CD4-positive, alpha-beta T cell (primary cell): Measurements from ENCODE around the gene OBP2A. TPM values are rescaled to one million over a fixed set of nuclear protein-coding genes. Genes with fewer than 3 reads are reported as not detected.
A peak's percentile ranks its signal among the peaks of the same experiment; 100 is the strongest.

Experiments used
- ATAC-seq: fragments of 200-7000 bp; cut with Tn5 transposase; one replicate; pipeline ENCODE4 v1.10.0; 2022; ENCODE audit warnings: mild to moderate bottlenecking; ENCODE audit not compliant: poor library complexity
- CTCF ChIA-PET: fragments of 350-600 bp; sonication (Branson Sonifier 250); formaldehyde crosslinking; loops from one replicate; lab custom pipeline; 2021; ENCODE audit warnings: antibody characterized with exemption, inconsistent platforms; lab: Charles Lee
- POLR2A ChIA-PET: fragments of 350-600 bp; sonication (Branson Sonifier 250); formaldehyde crosslinking; loops from one replicate; lab custom pipeline; 2021; ENCODE audit warnings: antibody characterized with exemption, inconsistent platforms; lab: Charles Lee
- DNase-seq, 14 experiments: peaks; one replicate each; pipeline ENCODE4 v3.0.0-alpha.2; 2013 to 2020; ENCODE audit warnings: mixed read lengths in 2 of 14
- H3K27ac ChIP-seq, 2 donors: one replicate each; pipeline versions ENCODE4 v1.5.1 to v1.7.0; 2013; ENCODE audit warnings: low read length in 2 of 2, low read depth in 1 of 2, mild to moderate bottlenecking in 1 of 2
- H3K27me3 ChIP-seq, 2 experiments: 1 replicate in 1 of 2; 2 replicates in 1 of 2; pipeline versions ENCODE4 v1.6.1 to v1.7.0; 2013; ENCODE audit warnings: low read length in 2 of 2, control low read depth in 1 of 2, mild to moderate bottlenecking in 1 of 2, moderate library complexity in 1 of 2; ENCODE audit not compliant: insufficient read depth in 2 of 2, control insufficient read depth in 1 of 2
- H3K36me3 ChIP-seq: one replicate; pipeline ENCODE4 v1.6.1; 2013; ENCODE audit warnings: low read length, control low read depth; ENCODE audit not compliant: insufficient read depth
- H3K4me1 ChIP-seq: one replicate; pipeline ENCODE4 v1.6.1; 2013; ENCODE audit warnings: low read length, control low read depth; ENCODE audit not compliant: insufficient read depth
- H3K4me3 ChIP-seq: one replicate; pipeline ENCODE4 v1.5.1; 2013; ENCODE audit warnings: mild to moderate bottlenecking, low read length, moderate library complexity
- H3K9me3 ChIP-seq, 2 experiments: 1 replicate in 1 of 2; 2 replicates in 1 of 2; pipeline versions ENCODE4 v1.6.1 to v1.7.0; 2013; ENCODE audit warnings: low read length in 2 of 2, mild to moderate bottlenecking in 2 of 2, control low read depth in 1 of 2, moderate library complexity in 1 of 2; ENCODE audit not compliant: control insufficient read depth in 1 of 2, insufficient read depth in 1 of 2
- H3K27ac Mint-ChIP-seq: one replicate; pipeline ENCODE4 v1.8.0; 2020; ENCODE audit warnings: mixed read lengths
- H3K27me3 Mint-ChIP-seq: one replicate; pipeline ENCODE4 v1.8.0; 2021; ENCODE audit warnings: mixed read lengths
- H3K36me3 Mint-ChIP-seq: one replicate; pipeline ENCODE4 v1.8.0; 2021; ENCODE audit warnings: low read depth, mixed read lengths
- H3K4me1 Mint-ChIP-seq: one replicate; pipeline ENCODE4 v1.8.0; 2021; ENCODE audit warnings: low read depth, mixed read lengths
- H3K4me3 Mint-ChIP-seq: one replicate; pipeline ENCODE4 v1.8.0; 2020; ENCODE audit warnings: mild to moderate bottlenecking, mixed read lengths
- H3K9me3 Mint-ChIP-seq: one replicate; pipeline ENCODE4 v1.8.0; 2020; ENCODE audit warnings: mixed read lengths
- intact Hi-C, 2 experiments: fragments of 100-400 bp; cut with DNase I in 1 of 2; cut with micrococcal nuclease in 1 of 2; formaldehyde crosslinking; loops; one replicate each; pipeline versions ENCODE4 v1.15.1 to v1.9.0; 2023 to 2025; cut with DNase I, micrococcal nuclease
- total RNA-seq, 174 experiments: library from RNA in 2 of 174; stranded (reverse) in 2 of 174; gene quantifications; one replicate each; pipeline ENCODE4 v1.2.3 and lab custom pipeline; 2021 to 2026
- TF ChIP-seq, protein P1 (sequence below): fragments of 200-600 bp; IDR thresholded peaks from one replicate; pipeline ENCODE4 v1.8.0; 2022; ENCODE audit warnings: antibody characterized with exemption, mild to moderate bottlenecking

The OBP2A gene
- total RNA-seq, 2 experiments from 2014 or later: not detected

DNA sequence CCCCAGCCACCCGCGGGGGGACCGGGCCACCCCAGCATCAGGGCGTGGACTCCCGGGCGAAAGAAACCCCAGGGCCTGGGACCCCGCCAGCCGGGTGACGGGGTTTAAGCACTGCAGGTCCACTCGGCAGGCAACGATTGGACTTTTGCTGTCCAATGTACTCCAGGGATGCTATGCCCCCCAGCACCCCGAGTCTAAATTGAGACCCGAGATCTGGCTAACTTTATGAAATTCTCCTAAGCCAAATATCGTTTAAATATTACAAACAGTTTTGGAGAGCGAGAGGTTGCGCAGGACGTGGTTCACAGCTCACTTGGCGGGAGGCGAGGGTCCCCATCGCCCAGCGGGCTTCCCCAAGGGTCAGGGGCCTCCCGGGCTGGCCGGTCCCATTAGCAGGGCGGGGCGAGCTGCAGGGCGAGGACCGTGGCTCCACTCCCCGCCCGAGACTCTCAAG, 45.8 kb upstream of the OBP2A start:
- intact Hi-C loops: loop anchor here in 1 of 2 experiments (5.0 to 10.0 kb wide), 3 partner anchors 462 to 1335 kb away; partner anchors contain the start of genes RNU6ATAC, RXRA and UBAC1
- H3K36me3 Mint-ChIP-seq: peaks cover 38% of the 10 kb centered on the region
- CTCF ChIA-PET: no interaction called here
- peak overlapping the region; percentile 76 for H3K27ac Mint-ChIP-seq
- no peaks in the 10 kb centered on the region for H3K27me3 Mint-ChIP-seq
- Histone ChIP-seq H3K27me3 (no peaks in the 10 kb centered on the region), H3K27ac (peak overlapping the region in 1 of 2 donors; percentile 41), H3K36me3 (peaks cover 26% of the 10 kb centered on the region), H3K4me1 (peaks cover 46% of the 10 kb centered on the region), H3K4me3 (peak overlapping the region; percentile 97), H3K9me3 (no peaks in the 10 kb centered on the region)
- peaks cover 24% of the 10 kb centered on the region for H3K4me1 Mint-ChIP-seq
- DNase-seq: peak in 3 of 14 experiments; percentile 10 to 14 (median 11)
- peak; percentile 18 for ATAC-seq
- POLR2A ChIA-PET: no interaction called here
- TF ChIP-seq, protein P1, sequence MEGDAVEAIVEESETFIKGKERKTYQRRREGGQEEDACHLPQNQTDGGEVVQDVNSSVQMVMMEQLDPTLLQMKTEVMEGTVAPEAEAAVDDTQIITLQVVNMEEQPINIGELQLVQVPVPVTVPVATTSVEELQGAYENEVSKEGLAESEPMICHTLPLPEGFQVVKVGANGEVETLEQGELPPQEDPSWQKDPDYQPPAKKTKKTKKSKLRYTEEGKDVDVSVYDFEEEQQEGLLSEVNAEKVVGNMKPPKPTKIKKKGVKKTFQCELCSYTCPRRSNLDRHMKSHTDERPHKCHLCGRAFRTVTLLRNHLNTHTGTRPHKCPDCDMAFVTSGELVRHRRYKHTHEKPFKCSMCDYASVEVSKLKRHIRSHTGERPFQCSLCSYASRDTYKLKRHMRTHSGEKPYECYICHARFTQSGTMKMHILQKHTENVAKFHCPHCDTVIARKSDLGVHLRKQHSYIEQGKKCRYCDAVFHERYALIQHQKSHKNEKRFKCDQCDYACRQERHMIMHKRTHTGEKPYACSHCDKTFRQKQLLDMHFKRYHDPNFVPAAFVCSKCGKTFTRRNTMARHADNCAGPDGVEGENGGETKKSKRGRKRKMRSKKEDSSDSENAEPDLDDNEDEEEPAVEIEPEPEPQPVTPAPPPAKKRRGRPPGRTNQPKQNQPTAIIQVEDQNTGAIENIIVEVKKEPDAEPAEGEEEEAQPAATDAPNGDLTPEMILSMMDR: no peak
- H3K4me3 Mint-ChIP-seq: peak overlapping the region; percentile 97
- H3K9me3 Mint-ChIP-seq: no peaks in the 10 kb centered on the region

DNA sequence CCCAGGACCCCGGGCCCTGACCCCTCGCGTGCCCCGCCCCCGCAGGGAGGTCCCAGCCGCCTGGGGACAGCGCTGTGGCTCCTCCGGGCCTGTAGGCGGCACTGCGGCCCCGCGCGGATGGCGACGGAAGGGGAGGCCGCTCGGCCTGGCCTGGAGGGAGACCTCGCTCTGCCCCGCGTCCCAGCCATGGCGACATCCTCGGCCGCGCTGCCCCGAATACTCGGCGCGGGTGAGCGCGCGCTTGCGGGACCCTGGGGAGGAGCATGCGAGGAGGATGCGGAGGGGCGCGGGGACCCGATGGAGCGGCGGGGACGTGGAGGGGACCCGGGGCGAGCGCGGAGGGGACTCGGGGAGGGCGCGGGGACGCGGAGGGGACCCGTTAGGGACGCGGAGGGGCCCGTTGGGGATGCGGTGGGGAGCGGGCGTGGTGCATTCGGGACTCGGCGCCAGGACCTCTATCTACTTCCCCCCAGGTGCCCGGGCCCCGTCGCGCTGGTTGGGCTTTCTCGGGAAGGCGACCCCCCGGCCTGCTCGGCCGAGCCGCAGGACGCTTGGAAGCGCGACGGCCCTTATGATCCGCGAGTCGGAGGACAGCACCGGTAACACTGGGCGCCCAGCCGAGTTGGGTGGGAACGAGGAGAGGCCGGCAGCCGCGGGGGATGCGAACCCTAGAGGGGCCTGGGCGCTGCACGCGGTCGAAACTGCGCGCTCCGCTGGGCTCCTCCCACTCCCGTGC, 45.2 kb upstream of the OBP2A start, which contains the start of gene MRPS2:
Gene MRPS2, plus strand, starts transcription at position 158 of the 736 bp plus-strand sequence. Its CDS starts 29 bp downstream, at position 187.
- Histone ChIP-seq H3K9me3 (no peaks in the 10 kb centered on the region), H3K36me3 (peaks cover 27% of the 10 kb centered on the region), H3K27me3 (no peaks in the 10 kb centered on the region), H3K27ac (peak within 1 kb of the TSS in 1 of 2 donors; percentile 41), H3K4me1 (peaks cover 46% of the 10 kb centered on the region), H3K4me3 (peak within 1 kb of the TSS; percentile 97)
- ATAC-seq (peak; percentile 91), DNase-seq (peak; percentile 65 to 91 (median 82))
- Mint-ChIP-seq H3K27me3 (no peaks in the 10 kb centered on the region), H3K4me3 (peak within 1 kb of the TSS; percentile 97), H3K9me3 (no peaks in the 10 kb centered on the region), H3K36me3 (peaks cover 41% of the 10 kb centered on the region), H3K4me1 (peaks cover 24% of the 10 kb centered on the region), H3K27ac (peak within 1 kb of the TSS; percentile 76)
- TF ChIP-seq, protein P1: peak; percentile 83
- ChIA-PET CTCF (no interaction called here), POLR2A (no interaction called here)
- intact Hi-C loops: loop anchor here in 1 of 2 experiments (5.0 to 10.0 kb wide), 3 partner anchors 462 to 1336 kb away; partner anchors contain the start of genes RNU6ATAC, RXRA and UBAC1

DNA sequence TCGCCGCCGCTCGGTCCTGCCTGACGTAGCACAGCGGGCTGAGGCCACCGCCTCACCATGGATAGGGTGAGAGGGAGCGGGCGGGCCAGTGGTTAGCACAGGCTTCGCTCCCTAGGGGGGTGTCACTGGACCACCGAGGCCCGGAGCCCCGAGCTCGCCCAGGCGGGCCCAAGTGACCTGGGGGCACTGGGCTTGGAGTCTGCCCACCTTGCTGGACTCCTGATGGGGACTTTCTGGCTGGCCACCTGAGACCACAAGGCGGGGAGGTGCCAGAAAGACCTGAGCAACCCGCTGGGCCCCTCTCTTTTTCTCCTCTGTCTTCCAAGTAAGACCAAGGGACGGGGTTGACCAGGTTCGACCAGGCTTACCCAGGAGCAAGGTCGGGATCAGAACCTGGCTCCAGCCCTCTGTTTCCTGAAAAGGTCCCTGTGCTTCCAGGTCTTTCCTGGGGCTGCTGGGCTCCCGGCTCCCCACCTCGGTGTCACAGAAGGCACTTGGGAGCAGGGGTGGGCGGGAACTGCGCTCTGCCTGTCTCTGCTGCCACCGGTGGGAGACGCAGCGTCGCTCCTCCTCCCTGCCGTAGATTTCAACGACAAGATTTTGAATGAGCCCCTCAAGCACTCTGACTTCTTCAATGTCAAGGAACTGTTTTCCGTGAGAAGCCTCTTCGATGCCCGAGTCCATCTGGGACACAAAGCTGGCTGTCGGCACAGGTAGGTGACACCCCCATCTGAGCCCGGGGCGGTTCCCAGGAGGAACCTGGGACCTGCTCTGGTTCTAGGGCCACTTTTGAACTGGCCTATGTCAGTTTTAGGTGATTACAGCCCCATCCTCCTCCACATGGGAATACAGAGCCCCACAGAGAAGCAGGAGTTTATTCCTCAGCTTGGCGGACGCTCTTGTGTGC, 44.4 kb upstream of the OBP2A start:
- intact Hi-C loops: loop anchor here in 1 of 2 experiments (5.0 to 10.0 kb wide), 3 partner anchors 461 to 1337 kb away; partner anchors contain the start of genes RNU6ATAC, RXRA and UBAC1
- H3K27ac ChIP-seq: peak overlapping the region in 1 of 2 donors; percentile 41
- Mint-ChIP-seq H3K36me3 (peaks cover 41% of the 10 kb centered on the region), H3K27ac (peak overlapping the region; percentile 44), H3K4me3 (peak overlapping the region; percentile 97), H3K27me3 (no peaks in the 10 kb centered on the region), H3K4me1 (peaks cover 24% of the 10 kb centered on the region), H3K9me3 (no peaks in the 10 kb centered on the region)
- DNase-seq (peak in 2 of 14 experiments; percentile 37 to 65), ATAC-seq (no peak)
- H3K36me3 ChIP-seq: peaks cover 27% of the 10 kb centered on the region
- H3K9me3 ChIP-seq: peaks cover 0 to 3% of the 10 kb centered on the region in 2 experiments
- peaks cover 46% of the 10 kb centered on the region for H3K4me1 ChIP-seq
- CTCF ChIA-PET: no interaction called here
- POLR2A ChIA-PET: no interaction called here
- peak overlapping the region; percentile 97 for H3K4me3 ChIP-seq
- no peaks in the 10 kb centered on the region for H3K27me3 ChIP-seq
- TF ChIP-seq, protein P1: no peak
